Vagina (tissue), 2 donors: Measurements from ENCODE around the gene CUX1. TPM values are rescaled to one million over a fixed set of nuclear protein-coding genes. Genes with fewer than 3 reads are reported as not detected.

Experiments
- DNase-seq, 2 donors: peaks; one replicate each; pipeline ENCODE4 v3.0.0-alpha.2; 2017; ENCODE audit errors: extremely low spot score in 2 of 2
- H3K27ac ChIP-seq: fragments of 200-600 bp; sonication (generic); one replicate; pipeline ENCODE4 v1.5.1; 2019
- H3K27me3 ChIP-seq: fragments of 200-600 bp; sonication (generic); one replicate; pipeline ENCODE4 v1.5.1; 2019
- H3K36me3 ChIP-seq, 2 donors: fragments of 200-600 bp; sonication (generic); one replicate each; pipeline ENCODE4 v1.5.1; 2017 to 2019
- H3K4me1 ChIP-seq: fragments of 200-600 bp; sonication (generic); one replicate; pipeline ENCODE4 v1.5.1; 2019
- H3K4me3 ChIP-seq, 2 donors: fragments of 200-600 bp; sonication (generic); 1 replicate in 1 of 2; 2 replicates in 1 of 2; pipeline ENCODE4 v1.5.1; 2016 to 2019
- H3K9me3 ChIP-seq: fragments of 200-600 bp; sonication (generic); one replicate; pipeline ENCODE4 v1.5.1; 2019
- POLR2A ChIP-seq, 2 donors: fragments of 450-650 bp; IDR thresholded peaks; one replicate each; pipeline ENCODE4 v1.6.1; 2017; ENCODE audit warnings: antibody characterized with exemption in 2 of 2, mild to moderate bottlenecking in 2 of 2, moderate library complexity in 2 of 2
- POLR2AphosphoS5 ChIP-seq, 2 donors: sonication (generic); formaldehyde crosslinking; IDR thresholded peaks; one replicate each; pipeline ENCODE4 v1.9.0; 2017; ENCODE audit warnings: antibody characterized with exemption in 2 of 2, mild to moderate bottlenecking in 2 of 2, low read depth in 1 of 2; ENCODE audit not compliant: insufficient read depth in 1 of 2
- intact Hi-C: fragments of 100-400 bp; cut with DNase I; formaldehyde crosslinking; loops from one replicate; pipeline ENCODE4 v1.15.1; 2023
- total RNA-seq: library from RNA; depleted of rRNA; stranded (reverse); fragments of >200 nt; gene quantifications from one replicate; pipeline ENCODE4 v1.2.3, GENCODE V29; 2016
- TF ChIP-seq, protein P1 (sequence below), 3 experiments: fragments of 450-650 bp in 2 of 3; fragments of 200-600 bp in 1 of 3; sonication (generic) in 1 of 3; IDR thresholded peaks; one replicate each; pipeline ENCODE4 v1.5.1; 2017 to 2019; ENCODE audit warnings: antibody characterized with exemption in 3 of 3, mild to moderate bottlenecking in 2 of 3, moderate library complexity in 2 of 3

The CUX1 gene
- total RNA-seq, 1 donor from 2014 or later: 65.3 TPM

DNA sequence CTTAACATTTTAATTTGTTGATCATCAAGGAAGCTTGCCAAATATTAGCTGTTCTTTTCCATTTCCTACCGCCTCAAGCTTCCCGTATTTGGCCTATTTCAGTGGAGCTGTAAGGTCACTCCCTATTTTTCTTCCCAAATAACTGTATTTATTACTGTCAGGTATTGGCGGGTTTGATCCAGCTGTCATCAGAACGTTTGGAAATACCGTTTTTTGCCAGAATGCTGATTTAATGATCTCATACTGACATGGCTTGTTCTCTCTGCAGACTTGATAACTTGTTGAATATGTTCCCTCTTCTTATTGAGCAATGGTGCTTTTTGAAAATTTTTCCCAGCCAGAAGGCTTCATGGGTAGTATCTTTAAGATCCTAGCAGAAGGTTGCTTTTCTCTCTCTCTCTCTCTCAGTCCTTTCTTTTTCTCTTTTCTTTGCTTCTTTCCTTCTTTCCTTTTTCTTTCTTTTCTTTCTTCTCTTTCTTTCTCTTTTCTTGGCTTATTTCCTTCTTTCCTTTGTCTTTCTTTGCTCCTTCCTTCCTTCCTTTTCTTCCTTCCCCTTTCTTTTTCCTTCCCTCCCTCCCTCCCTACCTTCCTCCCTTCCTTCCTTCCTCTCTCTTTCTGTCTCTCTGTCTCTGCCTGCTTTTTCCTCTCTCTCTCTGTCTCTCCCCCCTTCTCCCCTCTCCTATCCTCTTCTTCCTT lies 42.1 kb downstream of the CUX1 start:
- Histone ChIP-seq H3K4me1 (peaks cover 37% of the 10 kb centered on the region), H3K36me3 (no peaks in the 10 kb centered on the region), H3K27me3 (no peaks in the 10 kb centered on the region), H3K4me3 (no peak overlapping the region), H3K9me3 (no peaks in the 10 kb centered on the region), H3K27ac (peak overlapping the region; percentile 76)
- intact Hi-C loops: loop anchor here (5.0 kb wide), 1 partner anchor 42 kb away; the partner anchor contains the start of gene CUX1
- no peak for TF ChIP-seq POLR2A (IDR thresholded peaks at IDR 0.05)
- TF ChIP-seq POLR2AphosphoS5 (IDR thresholded peaks at IDR 0.05; ENCODE audit: insufficient read depth in 1 of 2, low read depth in 1 of 2): no peak
- TF ChIP-seq, protein P1, sequence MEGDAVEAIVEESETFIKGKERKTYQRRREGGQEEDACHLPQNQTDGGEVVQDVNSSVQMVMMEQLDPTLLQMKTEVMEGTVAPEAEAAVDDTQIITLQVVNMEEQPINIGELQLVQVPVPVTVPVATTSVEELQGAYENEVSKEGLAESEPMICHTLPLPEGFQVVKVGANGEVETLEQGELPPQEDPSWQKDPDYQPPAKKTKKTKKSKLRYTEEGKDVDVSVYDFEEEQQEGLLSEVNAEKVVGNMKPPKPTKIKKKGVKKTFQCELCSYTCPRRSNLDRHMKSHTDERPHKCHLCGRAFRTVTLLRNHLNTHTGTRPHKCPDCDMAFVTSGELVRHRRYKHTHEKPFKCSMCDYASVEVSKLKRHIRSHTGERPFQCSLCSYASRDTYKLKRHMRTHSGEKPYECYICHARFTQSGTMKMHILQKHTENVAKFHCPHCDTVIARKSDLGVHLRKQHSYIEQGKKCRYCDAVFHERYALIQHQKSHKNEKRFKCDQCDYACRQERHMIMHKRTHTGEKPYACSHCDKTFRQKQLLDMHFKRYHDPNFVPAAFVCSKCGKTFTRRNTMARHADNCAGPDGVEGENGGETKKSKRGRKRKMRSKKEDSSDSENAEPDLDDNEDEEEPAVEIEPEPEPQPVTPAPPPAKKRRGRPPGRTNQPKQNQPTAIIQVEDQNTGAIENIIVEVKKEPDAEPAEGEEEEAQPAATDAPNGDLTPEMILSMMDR (IDR thresholded peaks at IDR 0.05): no peak
- DNase-seq: no peak

DNA sequence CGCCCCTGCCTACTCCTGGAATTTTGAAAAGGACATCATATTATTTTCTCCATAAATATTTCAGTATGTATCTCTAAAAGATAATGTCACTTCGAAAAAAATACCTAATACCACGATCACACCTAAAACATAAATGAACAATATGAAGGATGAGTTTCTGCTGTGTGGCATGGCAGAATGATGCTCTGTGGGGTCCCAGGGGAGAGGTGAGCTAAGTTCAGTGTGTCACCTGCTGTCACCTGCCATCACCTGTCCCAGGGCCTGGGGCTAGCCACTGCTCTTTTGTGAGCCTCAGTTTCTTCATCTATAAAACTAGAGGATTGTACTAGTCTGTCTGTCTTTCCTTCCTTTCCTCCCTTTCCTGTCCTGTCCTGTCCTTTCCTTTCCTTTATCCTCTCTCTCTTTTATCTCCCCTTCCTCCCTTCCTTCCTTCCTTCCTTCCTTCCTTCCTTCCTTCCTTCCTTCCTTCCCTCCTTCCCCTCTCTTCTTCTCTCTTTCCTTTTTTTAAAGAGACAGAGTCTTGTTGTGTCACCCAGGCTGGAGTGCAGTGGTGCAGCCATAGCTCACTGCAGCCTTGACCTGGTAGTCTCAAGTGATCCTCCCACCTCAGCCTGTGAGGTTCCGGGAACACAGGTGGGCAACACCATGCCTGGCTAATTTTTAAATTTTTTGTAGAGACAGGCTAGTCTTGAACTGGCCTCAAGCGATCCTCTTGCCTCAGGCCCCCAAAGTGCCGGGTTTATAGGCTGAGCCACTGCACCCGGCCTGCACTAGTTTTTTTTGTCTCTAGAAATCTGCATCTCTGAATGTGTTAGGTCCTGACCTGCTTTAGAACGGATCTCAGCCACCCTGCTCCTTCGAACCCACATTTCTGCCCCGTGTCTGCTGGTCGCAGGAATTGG lies 43.1 kb downstream of the CUX1 start:
- no peak overlapping the region for H3K4me3 ChIP-seq
- H3K9me3 ChIP-seq: no peaks in the 10 kb centered on the region
- peaks cover 36% of the 10 kb centered on the region for H3K4me1 ChIP-seq
- H3K27ac ChIP-seq: peak overlapping the region; percentile 76
- H3K36me3 ChIP-seq: no peaks in the 10 kb centered on the region
- no peak for DNase-seq
- TF ChIP-seq, protein P1 (IDR thresholded peaks at IDR 0.05): no peak
- TF ChIP-seq POLR2AphosphoS5 (IDR thresholded peaks at IDR 0.05; ENCODE audit: insufficient read depth in 1 of 2, low read depth in 1 of 2): no peak
- no peak for TF ChIP-seq POLR2A (IDR thresholded peaks at IDR 0.05)
- intact Hi-C loops: no loop called here
- no peaks in the 10 kb centered on the region for H3K27me3 ChIP-seq

DNA sequence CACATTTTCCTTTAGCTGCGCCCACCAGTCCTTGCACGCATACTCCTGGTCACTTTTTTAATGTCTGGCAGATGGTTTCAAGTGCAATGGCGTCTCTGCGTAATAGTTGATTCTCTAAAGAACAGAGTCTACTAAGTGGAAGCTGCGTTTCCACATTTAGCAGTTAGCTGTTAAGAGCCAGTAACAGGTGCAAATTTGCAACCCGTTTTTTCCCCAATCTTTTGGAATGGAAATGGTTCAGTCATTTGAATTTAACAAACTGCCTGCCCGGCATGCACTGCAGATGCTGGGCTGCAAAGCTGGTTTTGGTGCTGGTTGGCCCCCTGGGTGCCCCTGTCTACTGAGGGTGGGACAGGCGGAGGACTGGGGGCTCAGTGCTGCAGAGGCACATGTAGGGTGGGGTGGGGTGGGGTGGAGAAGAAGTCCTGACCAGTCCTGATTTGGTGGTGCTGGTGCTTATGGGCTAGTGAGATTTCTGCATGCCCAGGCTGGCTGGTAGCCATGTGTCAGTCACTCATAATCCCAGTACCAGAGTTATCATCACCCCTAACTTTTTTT lies 43.9 kb downstream of the CUX1 start:
- Histone ChIP-seq H3K4me3 (no peak overlapping the region), H3K4me1 (peaks cover 29% of the 10 kb centered on the region), H3K9me3 (no peaks in the 10 kb centered on the region), H3K36me3 (no peaks in the 10 kb centered on the region), H3K27me3 (no peaks in the 10 kb centered on the region), H3K27ac (no peak overlapping the region)
- DNase-seq: no peak
- TF ChIP-seq, protein P1 (IDR thresholded peaks at IDR 0.05): no peak
- no peak for TF ChIP-seq POLR2A (IDR thresholded peaks at IDR 0.05)
- no peak for TF ChIP-seq POLR2AphosphoS5 (IDR thresholded peaks at IDR 0.05; ENCODE audit: insufficient read depth in 1 of 2, low read depth in 1 of 2)
- intact Hi-C loops: no loop called here

DNA sequence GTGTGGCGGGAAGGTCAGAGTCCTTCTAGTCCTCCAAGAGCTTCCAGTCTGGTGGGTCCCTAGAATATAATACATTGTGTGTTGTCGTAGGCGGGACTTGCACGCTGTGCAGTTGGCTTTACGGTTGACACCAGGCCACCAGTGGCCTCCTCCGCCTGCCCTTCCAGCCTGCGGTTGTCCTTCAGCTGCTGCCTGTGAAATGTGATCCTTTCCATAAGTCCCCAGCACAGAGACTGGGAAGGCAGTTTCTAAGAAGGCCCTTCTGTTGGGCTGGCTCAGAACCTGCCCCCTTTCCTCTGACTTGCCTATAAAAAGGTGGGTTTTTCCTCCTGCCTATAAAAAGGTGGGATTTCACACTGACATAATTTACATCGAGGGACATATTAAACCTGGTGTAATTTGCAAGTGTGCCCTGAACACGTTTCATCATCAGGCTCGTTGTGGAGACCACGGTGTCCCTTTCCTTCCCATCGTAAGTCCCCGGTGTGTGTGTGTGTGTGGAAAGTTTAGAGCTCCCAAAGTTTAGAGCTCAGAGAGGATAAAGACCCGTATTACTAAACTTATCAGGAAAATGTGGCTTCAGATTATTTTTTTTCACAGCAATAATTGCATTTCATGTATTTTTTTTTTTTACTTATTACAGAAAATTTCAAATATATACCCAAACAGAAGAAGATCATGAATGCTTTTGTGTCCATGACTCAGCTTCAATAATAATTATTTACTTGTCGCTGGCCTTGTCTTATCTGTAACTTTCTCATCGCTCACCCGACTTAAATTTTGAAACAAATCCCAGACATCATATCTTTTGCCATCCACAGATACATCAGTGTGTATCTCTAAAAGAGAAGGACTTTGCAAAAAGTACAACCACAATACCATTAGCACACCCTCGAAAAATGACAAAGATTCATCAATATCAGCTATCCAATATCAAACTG lies 45.1 kb downstream of the CUX1 start:
- no peak overlapping the region for H3K27ac ChIP-seq
- H3K27me3 ChIP-seq: no peaks in the 10 kb centered on the region
- H3K9me3 ChIP-seq: no peaks in the 10 kb centered on the region
- H3K4me1 ChIP-seq: peaks cover 22% of the 10 kb centered on the region
- DNase-seq: no peak
- H3K36me3 ChIP-seq: no peaks in the 10 kb centered on the region
- intact Hi-C loops: no loop called here
- H3K4me3 ChIP-seq: no peak overlapping the region
- TF ChIP-seq POLR2A (IDR thresholded peaks at IDR 0.05) (no peak), POLR2AphosphoS5 (IDR thresholded peaks at IDR 0.05; ENCODE audit: insufficient read depth in 1 of 2, low read depth in 1 of 2) (no peak)
- TF ChIP-seq, protein P1 (IDR thresholded peaks at IDR 0.05): no peak
